ENCODE measurements around the gene NSMCE4A. TPM values are rescaled to one million over a fixed set of nuclear protein-coding genes. Genes with fewer than 3 reads are reported as not detected.

The NSMCE4A gene
- total and polyA plus RNA-seq, 9 of the 15 experiments (the other 6 are each of a cell fraction or from before 2014, with no cell fraction given), result 8.4 to 88.5 (median 46.4) TPM

DNA sequence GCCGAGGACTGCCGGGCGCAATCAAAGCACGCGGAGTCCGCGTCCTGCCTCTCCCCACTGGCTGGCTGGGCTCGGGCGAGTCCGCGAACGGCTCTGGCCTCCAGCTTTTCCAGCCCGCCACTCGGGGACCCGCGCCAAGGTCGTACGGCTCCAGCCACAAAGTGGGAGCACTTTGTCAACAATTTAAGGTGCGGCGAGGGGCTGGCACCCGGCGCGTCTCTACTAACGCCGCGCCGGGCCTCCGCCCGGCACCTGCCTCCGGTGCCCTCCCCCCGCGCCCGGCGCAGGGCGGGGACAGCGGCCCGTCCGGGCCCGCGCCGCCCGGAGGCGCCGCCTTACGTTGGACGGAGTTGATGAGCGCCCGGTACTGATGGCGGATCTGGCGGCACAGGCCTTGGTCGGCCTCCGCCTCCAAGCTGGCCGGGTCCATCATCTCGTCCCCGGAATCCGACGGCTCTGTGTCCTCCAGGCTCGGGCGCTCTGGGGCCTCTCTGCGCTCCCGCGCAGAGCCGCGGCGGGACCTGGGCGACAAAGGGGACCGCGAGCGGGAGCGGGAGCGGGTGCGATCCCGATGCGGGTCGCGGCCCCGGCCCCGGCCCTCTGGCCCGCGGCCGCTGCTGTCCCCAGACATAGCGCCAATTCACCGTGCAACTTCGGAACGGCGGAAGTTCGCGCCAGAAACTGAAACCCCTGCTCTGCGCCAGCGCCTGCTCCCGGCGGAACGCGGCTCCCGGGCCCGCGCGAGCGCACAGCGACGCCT, at the start of gene NSMCE4A (continued):
- TF ChIP-seq PHF8 (IDR thresholded peaks at IDR 0.05; ENCODE audit: borderline replicate concordance, low read length) (peak; percentile 87; the same call in 1 of the 2 replicates), ETV1 (tag; conservative IDR thresholded peaks at IDR 0.05; ENCODE audit: low read depth) (no peak), THAP7 (CRISPR knock-in tag; IDR thresholded peaks at IDR 0.05) (no peak), FUS (optimal IDR thresholded peaks at IDR 0.05; ENCODE audit: low read depth, low read length) (no peak), ZNF239 (CRISPR knock-in tag; IDR thresholded peaks at IDR 0.05) (no peak), NR2F6 (CRISPR knock-in tag; IDR thresholded peaks at IDR 0.05) (no peak), ZNF212 (CRISPR knock-in tag; IDR thresholded peaks at IDR 0.05) (no peak), ZNF655 (CRISPR knock-in tag; IDR thresholded peaks at IDR 0.05) (no peak), ZNF311 (CRISPR knock-in tag; IDR thresholded peaks at IDR 0.05) (no peak), MBD2 (IDR thresholded peaks at IDR 0.05; ENCODE audit: borderline replicate concordance, low read depth) (no peak), NFRKB (IDR thresholded peaks at IDR 0.05; ENCODE audit: low read depth) (no peak), BRD4 (IDR thresholded peaks at IDR 0.05) (no peak), ATF4 (CRISPR knock-in tag; IDR thresholded peaks at IDR 0.05) (no peak), XRCC3 (IDR thresholded peaks at IDR 0.05) (no peak), ZBTB34 (CRISPR knock-in tag; IDR thresholded peaks at IDR 0.05) (no peak)
- TF ChIP-seq, protein P1, sequence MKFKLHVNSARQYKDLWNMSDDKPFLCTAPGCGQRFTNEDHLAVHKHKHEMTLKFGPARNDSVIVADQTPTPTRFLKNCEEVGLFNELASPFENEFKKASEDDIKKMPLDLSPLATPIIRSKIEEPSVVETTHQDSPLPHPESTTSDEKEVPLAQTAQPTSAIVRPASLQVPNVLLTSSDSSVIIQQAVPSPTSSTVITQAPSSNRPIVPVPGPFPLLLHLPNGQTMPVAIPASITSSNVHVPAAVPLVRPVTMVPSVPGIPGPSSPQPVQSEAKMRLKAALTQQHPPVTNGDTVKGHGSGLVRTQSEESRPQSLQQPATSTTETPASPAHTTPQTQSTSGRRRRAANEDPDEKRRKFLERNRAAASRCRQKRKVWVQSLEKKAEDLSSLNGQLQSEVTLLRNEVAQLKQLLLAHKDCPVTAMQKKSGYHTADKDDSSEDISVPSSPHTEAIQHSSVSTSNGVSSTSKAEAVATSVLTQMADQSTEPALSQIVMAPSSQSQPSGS (CRISPR knock-in tag; IDR thresholded peaks at IDR 0.05), result no peak
- TF ChIP-seq, protein P2, sequence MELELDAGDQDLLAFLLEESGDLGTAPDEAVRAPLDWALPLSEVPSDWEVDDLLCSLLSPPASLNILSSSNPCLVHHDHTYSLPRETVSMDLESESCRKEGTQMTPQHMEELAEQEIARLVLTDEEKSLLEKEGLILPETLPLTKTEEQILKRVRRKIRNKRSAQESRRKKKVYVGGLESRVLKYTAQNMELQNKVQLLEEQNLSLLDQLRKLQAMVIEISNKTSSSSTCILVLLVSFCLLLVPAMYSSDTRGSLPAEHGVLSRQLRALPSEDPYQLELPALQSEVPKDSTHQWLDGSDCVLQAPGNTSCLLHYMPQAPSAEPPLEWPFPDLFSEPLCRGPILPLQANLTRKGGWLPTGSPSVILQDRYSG (tag; conservative IDR thresholded peaks at IDR 0.05; ENCODE audit: low read depth), result no peak
- TF ChIP-seq, protein P3, sequence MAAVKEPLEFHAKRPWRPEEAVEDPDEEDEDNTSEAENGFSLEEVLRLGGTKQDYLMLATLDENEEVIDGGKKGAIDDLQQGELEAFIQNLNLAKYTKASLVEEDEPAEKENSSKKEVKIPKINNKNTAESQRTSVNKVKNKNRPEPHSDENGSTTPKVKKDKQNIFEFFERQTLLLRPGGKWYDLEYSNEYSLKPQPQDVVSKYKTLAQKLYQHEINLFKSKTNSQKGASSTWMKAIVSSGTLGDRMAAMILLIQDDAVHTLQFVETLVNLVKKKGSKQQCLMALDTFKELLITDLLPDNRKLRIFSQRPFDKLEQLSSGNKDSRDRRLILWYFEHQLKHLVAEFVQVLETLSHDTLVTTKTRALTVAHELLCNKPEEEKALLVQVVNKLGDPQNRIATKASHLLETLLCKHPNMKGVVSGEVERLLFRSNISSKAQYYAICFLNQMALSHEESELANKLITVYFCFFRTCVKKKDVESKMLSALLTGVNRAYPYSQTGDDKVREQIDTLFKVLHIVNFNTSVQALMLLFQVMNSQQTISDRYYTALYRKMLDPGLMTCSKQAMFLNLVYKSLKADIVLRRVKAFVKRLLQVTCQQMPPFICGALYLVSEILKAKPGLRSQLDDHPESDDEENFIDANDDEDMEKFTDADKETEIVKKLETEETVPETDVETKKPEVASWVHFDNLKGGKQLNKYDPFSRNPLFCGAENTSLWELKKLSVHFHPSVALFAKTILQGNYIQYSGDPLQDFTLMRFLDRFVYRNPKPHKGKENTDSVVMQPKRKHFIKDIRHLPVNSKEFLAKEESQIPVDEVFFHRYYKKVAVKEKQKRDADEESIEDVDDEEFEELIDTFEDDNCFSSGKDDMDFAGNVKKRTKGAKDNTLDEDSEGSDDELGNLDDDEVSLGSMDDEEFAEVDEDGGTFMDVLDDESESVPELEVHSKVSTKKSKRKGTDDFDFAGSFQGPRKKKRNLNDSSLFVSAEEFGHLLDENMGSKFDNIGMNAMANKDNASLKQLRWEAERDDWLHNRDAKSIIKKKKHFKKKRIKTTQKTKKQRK (IDR thresholded peaks at IDR 0.05; ENCODE audit: borderline replicate concordance, low read depth, low read length), result no peak

Data from K562 (cell line).